Left renal pelvis (tissue), 4 donors: ENCODE measurements around the gene COL25A1. TPM values are rescaled to one million over a fixed set of nuclear protein-coding genes. Genes with fewer than 3 reads are reported as not detected.
"Not testable (repeated sequence)": the region's sequence is repeated elsewhere in the genome, so short reads cannot be mapped to it uniquely, and the experiment has no call there.

Experiments used
- DNase-seq, 4 donors: peaks; one replicate each; pipeline ENCODE4 v3.0.0-alpha.2; 2013; ENCODE audit warnings: low read depth in 4 of 4, low spot score in 3 of 4
- polyA plus RNA-seq, 4 donors: library from polyadenylated mRNA; unstranded; fragments of 120-200 nt; gene quantifications; one replicate each; pipeline ENCODE4 v1.2.1, GENCODE V29; 2013; ENCODE audit not compliant: insufficient read length in 4 of 4

The COL25A1 gene
- polyA plus RNA-seq, 4 donors, result 12.5 to 28.5 (median 17.1) TPM

GRCh38 chr4:108933925-108934324 is 368.5 kb downstream of the COL25A1 start:
- not testable (repeated sequence) for DNase-seq

- no peak for DNase-seq
These were observed 369.4 kb downstream of the COL25A1 start for GRCh38 chr4:108933046-108933445.

- no peak for DNase-seq
These were observed 370.5 kb downstream of the COL25A1 start for GRCh38 chr4:108931926-108932325.

- no peak for DNase-seq
These were observed 372.3 kb downstream of the COL25A1 start for GRCh38 chr4:108930186-108930585.

GRCh38 chr4:108926781-108927180 is 375.7 kb downstream of the COL25A1 start:
- no peak for DNase-seq

GRCh38 chr4:108926061-108926460 is 376.4 kb downstream of the COL25A1 start:
- DNase-seq, result no peak

- DNase-seq, result no peak
These were observed 380.3 kb downstream of the COL25A1 start for GRCh38 chr4:108922191-108922590.

GRCh38 chr4:108920395-108921087 is 381.9 kb downstream of the COL25A1 start:
- no peak for DNase-seq

- DNase-seq, result no peak
These were observed 383.1 kb downstream of the COL25A1 start for GRCh38 chr4:108919226-108919893.

- no peak for DNase-seq
These were observed 385.2 kb downstream of the COL25A1 start for GRCh38 chr4:108917255-108917654.

- no peak for DNase-seq
These were observed 385.8 kb downstream of the COL25A1 start for GRCh38 chr4:108916638-108917037.

GRCh38 chr4:108906866-108907367 is 395.5 kb downstream of the COL25A1 start:
- no peak for DNase-seq

- no peak for DNase-seq
These were observed 396.5 kb downstream of the COL25A1 start for GRCh38 chr4:108906006-108906405.

GRCh38 chr4:108903464-108904221 is 398.8 kb downstream of the COL25A1 start:
- no peak for DNase-seq

- DNase-seq, result no peak
These were observed 399.7 kb downstream of the COL25A1 start for GRCh38 chr4:108902769-108903168.

- DNase-seq, result no peak
These were observed 401.2 kb downstream of the COL25A1 start for GRCh38 chr4:108901291-108901690.

GRCh38 chr4:108900018-108900580 is 402.4 kb downstream of the COL25A1 start:
- DNase-seq, result peak in 1 of 4 donors; percentile 22

- no peak for DNase-seq
These were observed 409.0 kb downstream of the COL25A1 start for GRCh38 chr4:108893468-108893867.

- DNase-seq, result no peak
These were observed 410.4 kb downstream of the COL25A1 start for GRCh38 chr4:108891896-108892590.

- no peak for DNase-seq
These were observed 412.0 kb downstream of the COL25A1 start for GRCh38 chr4:108890484-108890881.
